Suprapubic skin (tissue), 4 donors: ENCODE data around the gene CLCF1.
"Not testable (repeated sequence)": the region's sequence is repeated elsewhere in the genome, so short reads cannot be mapped to it uniquely, and the experiment has no call there.

ENCODE experiments used
- EP300 ChIP-seq: sonication (generic); formaldehyde crosslinking; IDR thresholded peaks from one replicate; pipeline ENCODE4 v1.6.1; 2017; ENCODE audit warnings: antibody characterized with exemption
- POLR2A ChIP-seq, 2 donors: fragments of 450-650 bp; IDR thresholded peaks; one replicate each; pipeline ENCODE4 v1.6.1; 2017; ENCODE audit warnings: antibody characterized with exemption in 2 of 2, mild to moderate bottlenecking in 2 of 2, moderate library complexity in 2 of 2
- POLR2AphosphoS5 ChIP-seq, 3 donors: sonication (generic); formaldehyde crosslinking; IDR thresholded peaks; one replicate each; pipeline ENCODE4 v1.6.1; 2017; ENCODE audit warnings: antibody characterized with exemption in 3 of 3
- TF ChIP-seq, protein P1 (sequence below), 2 donors: fragments of 200-600 bp in 1 of 2; fragments of 450-650 bp in 1 of 2; sonication (generic) in 1 of 2; IDR thresholded peaks; one replicate each; pipeline ENCODE4 v1.5.1; 2016 to 2019; ENCODE audit warnings: antibody characterized with exemption in 2 of 2, mild to moderate bottlenecking in 1 of 2, moderate library complexity in 1 of 2

DNA sequence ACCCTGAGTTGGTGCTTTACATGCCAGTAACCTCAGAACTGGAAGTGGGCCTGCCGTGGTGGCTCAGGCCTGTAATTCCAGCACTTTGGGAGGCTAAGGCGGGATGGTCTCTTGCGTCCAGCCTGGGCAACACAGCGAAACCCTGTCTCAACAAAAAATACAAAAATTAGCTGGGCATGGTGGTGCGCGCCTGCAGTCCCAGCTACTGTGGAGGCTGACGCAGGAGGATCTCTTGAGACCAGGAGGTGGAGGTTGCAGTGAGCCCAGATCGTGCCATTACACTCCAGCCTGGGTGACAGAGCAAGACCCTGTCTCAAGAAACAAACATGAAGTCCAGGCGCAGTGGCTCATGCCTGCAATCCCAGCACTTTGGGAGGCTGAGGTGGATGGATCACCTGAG, 29.7 kb upstream of the CLCF1 start:
- TF ChIP-seq POLR2AphosphoS5 (IDR thresholded peaks at IDR 0.05); POLR2A (IDR thresholded peaks at IDR 0.05); EP300: not testable (repeated sequence)
- TF ChIP-seq, protein P1, sequence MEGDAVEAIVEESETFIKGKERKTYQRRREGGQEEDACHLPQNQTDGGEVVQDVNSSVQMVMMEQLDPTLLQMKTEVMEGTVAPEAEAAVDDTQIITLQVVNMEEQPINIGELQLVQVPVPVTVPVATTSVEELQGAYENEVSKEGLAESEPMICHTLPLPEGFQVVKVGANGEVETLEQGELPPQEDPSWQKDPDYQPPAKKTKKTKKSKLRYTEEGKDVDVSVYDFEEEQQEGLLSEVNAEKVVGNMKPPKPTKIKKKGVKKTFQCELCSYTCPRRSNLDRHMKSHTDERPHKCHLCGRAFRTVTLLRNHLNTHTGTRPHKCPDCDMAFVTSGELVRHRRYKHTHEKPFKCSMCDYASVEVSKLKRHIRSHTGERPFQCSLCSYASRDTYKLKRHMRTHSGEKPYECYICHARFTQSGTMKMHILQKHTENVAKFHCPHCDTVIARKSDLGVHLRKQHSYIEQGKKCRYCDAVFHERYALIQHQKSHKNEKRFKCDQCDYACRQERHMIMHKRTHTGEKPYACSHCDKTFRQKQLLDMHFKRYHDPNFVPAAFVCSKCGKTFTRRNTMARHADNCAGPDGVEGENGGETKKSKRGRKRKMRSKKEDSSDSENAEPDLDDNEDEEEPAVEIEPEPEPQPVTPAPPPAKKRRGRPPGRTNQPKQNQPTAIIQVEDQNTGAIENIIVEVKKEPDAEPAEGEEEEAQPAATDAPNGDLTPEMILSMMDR (IDR thresholded peaks at IDR 0.05): not testable (repeated sequence)
